ENCODE measurements around the gene ESR2.
"Not testable (repeated sequence)": the region's sequence is repeated elsewhere in the genome, so short reads cannot be mapped to it uniquely, and the experiment has no call there.

ESR2 gene

GRCh38 chr14:64081174-64081746, 212.9 kb downstream of the ESR2 start:
- no peak for DNase-seq (ENCODE audit: low spot score)

- DNase-seq (ENCODE audit: low spot score), result no peak
Observed at GRCh38 chr14:64080452-64080851, 213.7 kb downstream of the ESR2 start.

- DNase-seq (ENCODE audit: low spot score), result no peak
Observed at GRCh38 chr14:64075613-64076005, 218.6 kb downstream of the ESR2 start.

- DNase-seq (ENCODE audit: low spot score), result peak; percentile 27
Observed at GRCh38 chr14:64074961-64075612, 219.1 kb downstream of the ESR2 start.

- no peak for DNase-seq (ENCODE audit: low spot score)
Observed at GRCh38 chr14:64069634-64070359, 224.4 kb downstream of the ESR2 start.

GRCh38 chr14:64064447-64064846, 229.7 kb downstream of the ESR2 start:
- no peak for DNase-seq (ENCODE audit: low spot score)

GRCh38 chr14:64062381-64063115, 231.6 kb downstream of the ESR2 start:
- no peak for DNase-seq (ENCODE audit: low spot score)

- DNase-seq (ENCODE audit: low spot score), result no peak
Observed at GRCh38 chr14:64061706-64062105, 232.5 kb downstream of the ESR2 start.

- DNase-seq (ENCODE audit: low spot score), result no peak
Observed at GRCh38 chr14:64061115-64061514, 233.1 kb downstream of the ESR2 start.

- peak; percentile 18 for DNase-seq (ENCODE audit: low spot score)
Observed at GRCh38 chr14:64060648-64061096, 233.5 kb downstream of the ESR2 start.

- no peak for DNase-seq (ENCODE audit: low spot score)
Observed at GRCh38 chr14:64060199-64060545, 234.0 kb downstream of the ESR2 start.

GRCh38 chr14:64059454-64060198, 234.5 kb downstream of the ESR2 start:
- no peak for DNase-seq (ENCODE audit: low spot score)

GRCh38 chr14:64053694-64054669, 240.2 kb downstream of the ESR2 start:
- no peak for DNase-seq (ENCODE audit: low spot score)

GRCh38 chr14:64049616-64050381, 244.4 kb downstream of the ESR2 start:
- DNase-seq (ENCODE audit: low spot score), result no peak

GRCh38 chr14:64045091-64045490, 249.1 kb downstream of the ESR2 start:
- no peak for DNase-seq (ENCODE audit: low spot score)

GRCh38 chr14:64043296-64043695, 250.9 kb downstream of the ESR2 start:
- not testable (repeated sequence) for DNase-seq (ENCODE audit: low spot score)

- DNase-seq (ENCODE audit: low spot score), result peak; percentile 15
Observed at GRCh38 chr14:64040044-64040443, 254.1 kb downstream of the ESR2 start.

GRCh38 chr14:64038841-64039542, 255.2 kb downstream of the ESR2 start:
- peak; percentile 49 for DNase-seq (ENCODE audit: low spot score)
